ENCODE results near the gene PPP1R14C. TPM values are rescaled to one million over a fixed set of nuclear protein-coding genes. Genes with fewer than 3 reads are reported as not detected.

The PPP1R14C gene
- total RNA-seq, 6 experiments from 2014 or later, result 0.17 TPM; not detected in 5

GRCh38 chr6:150100745-150101144, 42.1 kb upstream of the PPP1R14C start:
- H3K9me3 Mint-ChIP-seq, result no peaks in the 10 kb centered on the region
- no peak for DNase-seq
- TF ChIP-seq CTCF (IDR thresholded peaks at IDR 0.05), result no peak
- no peak overlapping the region for H3K27ac Mint-ChIP-seq
- no peaks in the 10 kb centered on the region for H3K4me1 Mint-ChIP-seq (ENCODE audit: low read depth)
- H3K4me3 Mint-ChIP-seq, result no peak overlapping the region
- peaks cover 22% of the 10 kb centered on the region for H3K27me3 Mint-ChIP-seq (ENCODE audit: insufficient read depth)
- no peaks in the 10 kb centered on the region for H3K36me3 Mint-ChIP-seq (ENCODE audit: low read depth)

- H3K36me3 Mint-ChIP-seq (ENCODE audit: low read depth), result no peaks in the 10 kb centered on the region
- TF ChIP-seq CTCF (IDR thresholded peaks at IDR 0.05), result no peak
- no peaks in the 10 kb centered on the region for H3K9me3 Mint-ChIP-seq
- no peak overlapping the region for H3K4me3 Mint-ChIP-seq
- H3K4me1 Mint-ChIP-seq (ENCODE audit: low read depth), result no peaks in the 10 kb centered on the region
- H3K27me3 Mint-ChIP-seq (ENCODE audit: insufficient read depth), result peaks cover 19% of the 10 kb centered on the region
- no peak for DNase-seq
- no peak overlapping the region for H3K27ac Mint-ChIP-seq
Measured at GRCh38 chr6:150102750-150103270, 40.0 kb upstream of the PPP1R14C start.

GRCh38 chr6:150112233-150112632, 30.6 kb upstream of the PPP1R14C start:
- Mint-ChIP-seq H3K36me3 (ENCODE audit: low read depth) (no peaks in the 10 kb centered on the region), H3K4me1 (ENCODE audit: low read depth) (no peaks in the 10 kb centered on the region), H3K9me3 (no peaks in the 10 kb centered on the region; the same call in 1 of the 2 replicates), H3K4me3 (no peak overlapping the region), H3K27me3 (ENCODE audit: insufficient read depth) (peaks cover 18% of the 10 kb centered on the region), H3K27ac (no peak overlapping the region)
- no peak for DNase-seq
- no peak for TF ChIP-seq CTCF (IDR thresholded peaks at IDR 0.05)

GRCh38 chr6:150115769-150116168, 27.1 kb upstream of the PPP1R14C start:
- Mint-ChIP-seq H3K36me3 (ENCODE audit: low read depth) (no peaks in the 10 kb centered on the region), H3K4me3 (no peak overlapping the region), H3K9me3 (no peaks in the 10 kb centered on the region; the same call in 1 of the 2 replicates), H3K4me1 (ENCODE audit: low read depth) (no peaks in the 10 kb centered on the region), H3K27ac (no peak overlapping the region), H3K27me3 (ENCODE audit: insufficient read depth) (peaks cover 19% of the 10 kb centered on the region)
- TF ChIP-seq CTCF (IDR thresholded peaks at IDR 0.05), result no peak
- no peak for DNase-seq

GRCh38 chr6:150116200-150116800, 26.5 kb upstream of the PPP1R14C start:
- Mint-ChIP-seq H3K27me3 (ENCODE audit: insufficient read depth) (peaks cover 18% of the 10 kb centered on the region), H3K36me3 (ENCODE audit: low read depth) (no peaks in the 10 kb centered on the region), H3K27ac (no peak overlapping the region), H3K4me3 (no peak overlapping the region), H3K9me3 (no peaks in the 10 kb centered on the region; the same call in 1 of the 2 replicates), H3K4me1 (ENCODE audit: low read depth) (no peaks in the 10 kb centered on the region)
- no peak for TF ChIP-seq CTCF (IDR thresholded peaks at IDR 0.05)
- DNase-seq, result no peak
